HG02678 (cell line): ENCODE measurements around the gene PIP4P1.
A peak's percentile ranks its signal among the peaks of the same experiment; 100 is the strongest.

Source experiments
- ATAC-seq: cut with Tn5 transposase; IDR thresholded peaks from one replicate; pipeline ENCODE4 v1.9.1; 2021; ENCODE audit warnings: mild to moderate bottlenecking, moderate library complexity; ENCODE audit not compliant: unreplicated experiment

The PIP4P1 gene

GRCh38 chr14:20438664-20439063, 22.6 kb downstream of the PIP4P1 start:
- ATAC-seq: no peak

GRCh38 chr14:20436363-20436755, 24.9 kb downstream of the PIP4P1 start:
- no peak for ATAC-seq

GRCh38 chr14:20435582-20436362, 25.5 kb downstream of the PIP4P1 start, which contains the start of gene KLHL33:
KLHL33 (minus strand) TSS chr14:20436166; CDS start chr14:20435811, 355 bp downstream.
- no peak for ATAC-seq

GRCh38 chr14:20434701-20435581, 26.3 kb downstream of the PIP4P1 start:
- no peak for ATAC-seq

GRCh38 chr14:20429801-20430669, 31.2 kb downstream of the PIP4P1 start:
- ATAC-seq: no peak

GRCh38 chr14:20428802-20429201, 32.4 kb downstream of the PIP4P1 start:
- no peak for ATAC-seq

- peak; percentile 32 for ATAC-seq
Measured at GRCh38 chr14:20428010-20428365, 33.2 kb downstream of the PIP4P1 start.

GRCh38 chr14:20427231-20428009, 33.8 kb downstream of the PIP4P1 start:
- peak; percentile 76 for ATAC-seq

- no peak for ATAC-seq
Measured at GRCh38 chr14:20424851-20425250, 36.4 kb downstream of the PIP4P1 start.

- ATAC-seq: no peak
Measured at GRCh38 chr14:20422886-20423285, 38.3 kb downstream of the PIP4P1 start.

GRCh38 chr14:20421267-20421666, 40.0 kb downstream of the PIP4P1 start:
- no peak for ATAC-seq

GRCh38 chr14:20419419-20419818, 41.8 kb downstream of the PIP4P1 start:
- no peak for ATAC-seq

- no peak for ATAC-seq
Measured at GRCh38 chr14:20418501-20418909, 42.7 kb downstream of the PIP4P1 start.

GRCh38 chr14:20417250-20418186, 43.7 kb downstream of the PIP4P1 start:
- ATAC-seq: no peak

GRCh38 chr14:20416223-20416622, 45.0 kb downstream of the PIP4P1 start:
- no peak for ATAC-seq

- no peak for ATAC-seq
Measured at GRCh38 chr14:20415782-20416206, 45.4 kb downstream of the PIP4P1 start.

- ATAC-seq: peak; percentile 38
Measured at GRCh38 chr14:20413744-20414082, 47.5 kb downstream of the PIP4P1 start.

GRCh38 chr14:20412876-20413743, 48.1 kb downstream of the PIP4P1 start, which contains the start of gene TEP1:
TEP1 (minus strand) TSS chr14:20413501; CDS start chr14:20408439, 5,062 bp downstream.
- peak; percentile 75 for ATAC-seq
